ENCODE measurements around the gene ACTL7B. TPM values are rescaled to one million over a fixed set of nuclear protein-coding genes. Genes with fewer than 3 reads are reported as not detected.
A peak's percentile ranks its signal among the peaks of the same experiment; 100 is the strongest.

Gene ACTL7B
- total and polyA plus RNA-seq, 2 experiments from 2014 or later: not detected

DNA sequence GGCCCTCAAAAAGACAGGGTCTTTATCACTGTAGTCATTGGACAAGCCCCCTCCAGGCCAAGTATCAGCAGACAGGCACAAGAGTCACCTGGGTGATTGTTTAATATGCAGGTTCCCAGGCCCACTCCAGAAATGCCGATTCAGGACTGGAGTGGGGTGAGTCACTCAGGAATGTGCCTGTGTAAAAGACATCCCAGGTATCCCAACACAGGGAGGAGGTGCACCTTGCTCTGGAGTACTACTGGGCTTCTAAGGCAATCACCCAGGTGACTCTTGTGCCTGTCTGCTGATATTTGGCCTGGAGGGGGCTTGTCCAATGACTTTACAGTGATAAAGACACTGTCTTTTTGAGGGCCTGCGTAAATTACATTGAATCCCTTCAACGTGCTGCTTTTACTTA is 40.6 kb downstream of the ACTL7B start:
- Histone ChIP-seq H2AFZ (no peak overlapping the region), H3K4me2 (ENCODE audit: unreplicated experiment) (no peak overlapping the region), H4K20me1 (ENCODE audit: insufficient read depth) (no peaks in the 10 kb centered on the region), H3K4me1 (ENCODE audit: insufficient read depth) (no peaks in the 10 kb centered on the region), H3K9me2 (ENCODE audit: insufficient read depth) (no peaks in the 10 kb centered on the region), H3F3A (ENCODE audit: insufficient read depth) (no peaks in the 10 kb centered on the region), H3K27me3 (replicated peaks; ENCODE audit: insufficient read depth) (peaks cover 9% of the 10 kb centered on the region; the same call in 1 of the 2 replicates), H3K79me2 (ENCODE audit: insufficient read depth) (no peaks in the 10 kb centered on the region), H3K4me3 (no peak overlapping the region), H3K36me3 (ENCODE audit: low read depth) (no peaks in the 10 kb centered on the region), H3K27ac (no peak overlapping the region), H3K9ac (no peak overlapping the region), H3K9me3 (ENCODE audit: low read depth) (no peaks in the 10 kb centered on the region)
- in situ Hi-C loops (cut with MboI): no loop called here
- WGBS, 2 experiments (ENCODE audit: low coverage in 1 of 2, low lambda C conversion rate in 2 of 2, missing lambda C conversion rate in 2 of 2): 83 to 87% methylated on average over 3 of the region's 3 CpGs
- TF ChIP-seq EZH2 (IDR thresholded peaks at IDR 0.05; ENCODE audit: insufficient read depth, poor library complexity, severe bottlenecking): no peak
- TF ChIP-seq EZH2phosphoT487 (IDR thresholded peaks at IDR 0.05; ENCODE audit: insufficient read depth, low read depth): no peak
- DNase-seq: no peak

- no peaks in the 10 kb centered on the region for H3F3A ChIP-seq (ENCODE audit: insufficient read depth)
- H3K9me3 ChIP-seq (ENCODE audit: low read depth): no peaks in the 10 kb centered on the region
- no peaks in the 10 kb centered on the region for H3K9me2 ChIP-seq (ENCODE audit: insufficient read depth)
- no peak overlapping the region for H3K27ac ChIP-seq
- DNase-seq: peak; percentile 77
- no peaks in the 10 kb centered on the region for H3K79me2 ChIP-seq (ENCODE audit: insufficient read depth)
- no peak overlapping the region for H3K4me3 ChIP-seq
- WGBS, 2 experiments (ENCODE audit: low coverage in 1 of 2, low lambda C conversion rate in 2 of 2, missing lambda C conversion rate in 2 of 2): 90% methylated on average over 2 of the region's 2 CpGs
- no peaks in the 10 kb centered on the region for H3K4me1 ChIP-seq (ENCODE audit: insufficient read depth)
- in situ Hi-C loops (cut with MboI): no loop called here
- no peak overlapping the region for H3K9ac ChIP-seq
- peak overlapping the region; percentile 40 for H3K4me2 ChIP-seq (ENCODE audit: unreplicated experiment)
- TF ChIP-seq EZH2phosphoT487 (IDR thresholded peaks at IDR 0.05; ENCODE audit: insufficient read depth, low read depth): no peak
- H4K20me1 ChIP-seq (ENCODE audit: insufficient read depth): no peaks in the 10 kb centered on the region
- H3K36me3 ChIP-seq (ENCODE audit: low read depth): no peaks in the 10 kb centered on the region
- H3K27me3 ChIP-seq (replicated peaks; ENCODE audit: insufficient read depth): peaks cover 20% of the 10 kb centered on the region
- no peak overlapping the region for H2AFZ ChIP-seq
Observed at GRCh38 chr9:108813951-108814601, 41.7 kb downstream of the ACTL7B start.

- Histone ChIP-seq H2AFZ (no peak overlapping the region), H3K27ac (no peak overlapping the region), H3K9me3 (ENCODE audit: low read depth) (no peaks in the 10 kb centered on the region), H4K20me1 (ENCODE audit: insufficient read depth) (no peaks in the 10 kb centered on the region), H3K9ac (no peak overlapping the region), H3K79me2 (ENCODE audit: insufficient read depth) (no peaks in the 10 kb centered on the region), H3K4me1 (ENCODE audit: insufficient read depth) (no peaks in the 10 kb centered on the region), H3K4me2 (ENCODE audit: unreplicated experiment) (no peak overlapping the region), H3F3A (ENCODE audit: insufficient read depth) (no peaks in the 10 kb centered on the region), H3K27me3 (replicated peaks; ENCODE audit: insufficient read depth) (peaks cover 22% of the 10 kb centered on the region), H3K4me3 (no peak overlapping the region), H3K36me3 (ENCODE audit: low read depth) (no peaks in the 10 kb centered on the region), H3K9me2 (ENCODE audit: insufficient read depth) (no peaks in the 10 kb centered on the region)
- DNase-seq: no peak
- in situ Hi-C loops (cut with MboI): no loop called here
- WGBS, 2 experiments (ENCODE audit: low coverage in 1 of 2, low lambda C conversion rate in 2 of 2, missing lambda C conversion rate in 2 of 2): 41 to 50% methylated on average over 8 of the region's 8 CpGs
- TF ChIP-seq EZH2phosphoT487 (IDR thresholded peaks at IDR 0.05; ENCODE audit: insufficient read depth, low read depth): no peak
- TF ChIP-seq EZH2 (IDR thresholded peaks at IDR 0.05; ENCODE audit: insufficient read depth, poor library complexity, severe bottlenecking): no peak
Observed at GRCh38 chr9:108812396-108813025, 43.3 kb downstream of the ACTL7B start.

DNA sequence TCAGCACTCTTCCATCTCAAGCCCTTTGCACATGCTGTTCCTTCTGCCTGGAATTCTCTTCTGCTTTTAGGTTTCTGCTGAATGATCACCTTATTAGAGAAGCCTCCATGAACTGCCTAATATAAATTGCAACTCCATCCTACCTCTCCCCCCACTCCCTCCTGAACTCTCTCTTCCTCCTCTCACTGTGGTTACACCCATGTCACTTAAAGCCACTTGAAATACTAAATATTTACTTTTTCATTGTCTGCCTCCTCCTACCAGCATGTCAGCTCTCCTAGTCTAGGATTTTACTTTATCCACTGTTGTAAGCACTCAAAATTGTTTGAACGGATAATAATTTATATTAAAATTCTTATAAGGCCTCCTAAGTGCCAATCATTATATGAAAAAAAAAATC is 43.8 kb downstream of the ACTL7B start:
- Histone ChIP-seq H3K4me2 (ENCODE audit: unreplicated experiment) (no peak overlapping the region), H3K36me3 (ENCODE audit: low read depth) (no peaks in the 10 kb centered on the region), H3K79me2 (ENCODE audit: insufficient read depth) (no peaks in the 10 kb centered on the region), H3K27ac (no peak overlapping the region), H3K4me3 (no peak overlapping the region), H3K9me2 (ENCODE audit: insufficient read depth) (no peaks in the 10 kb centered on the region), H4K20me1 (ENCODE audit: insufficient read depth) (no peaks in the 10 kb centered on the region), H3F3A (ENCODE audit: insufficient read depth) (no peaks in the 10 kb centered on the region), H3K9ac (no peak overlapping the region), H3K4me1 (ENCODE audit: insufficient read depth) (no peaks in the 10 kb centered on the region), H3K27me3 (replicated peaks; ENCODE audit: insufficient read depth) (peaks cover 22% of the 10 kb centered on the region), H3K9me3 (ENCODE audit: low read depth) (no peaks in the 10 kb centered on the region), H2AFZ (no peak overlapping the region)
- in situ Hi-C loops (cut with MboI): no loop called here
- 59 to 72% methylated on average over 1 of the region's 1 CpG for WGBS, 2 experiments (ENCODE audit: low coverage in 1 of 2, low lambda C conversion rate in 2 of 2, missing lambda C conversion rate in 2 of 2)
- no peak for DNase-seq
- TF ChIP-seq EZH2phosphoT487 (IDR thresholded peaks at IDR 0.05; ENCODE audit: insufficient read depth, low read depth) (no peak), EZH2 (IDR thresholded peaks at IDR 0.05; ENCODE audit: insufficient read depth, poor library complexity, severe bottlenecking) (no peak)

Data from GM23248 (cell line).